GM12878 (cell line): ENCODE results near the gene PRDM16. TPM values are rescaled to one million over a fixed set of nuclear protein-coding genes. Genes with fewer than 3 reads are reported as not detected.

Experiments used
- ATAC-seq: fragments of 200-7000 bp; cut with Tn5 transposase; 3 replicates; pipeline ENCODE4 v1.9.1; 2020; ENCODE audit warnings: mild to moderate bottlenecking, moderate library complexity
- BruUV-seq: library from RNA; stranded (reverse); fragments of 400-500 nt; replicated peaks from 2 replicates; lab custom pipeline; 2021; lab: Mats Ljungman, UMichigan
- CTCF ChIA-PET: fragments of 300-600 bp; sonication (Branson Sonifier 250); formaldehyde crosslinking; extraction: SDS; loops from one replicate; lab custom pipeline; 2021; ENCODE audit warnings: inconsistent platforms; lab: Yijun Ruan, JAX
- POLR2A ChIA-PET: fragments of 350-600 bp; formaldehyde crosslinking; extraction: SDS; loops from one replicate; lab custom pipeline; 2021; ENCODE audit warnings: inconsistent platforms; lab: Charles Lee
- RAD21 ChIA-PET: fragments of 300-600 bp; sonication (Branson Sonifier 250); formaldehyde crosslinking; loops from one replicate; lab custom pipeline; 2023; ENCODE audit warnings: antibody characterized with exemption; ENCODE audit not compliant: unreplicated experiment; lab: Charles Lee
- SMC1A ChIA-PET: fragments of 300-600 bp; sonication (Branson Sonifier 250); formaldehyde crosslinking; loops from one replicate; lab custom pipeline; 2023; ENCODE audit not compliant: unreplicated experiment, uncharacterized antibody; lab: Charles Lee
- DNase-seq: peaks from one replicate; pipeline ENCODE4 v3.0.0-alpha.2; 2011; ENCODE audit warnings: low read depth, low spot score
- FAIRE-seq: peaks from 3 replicates; lab custom pipeline; 2011; peaks lifted over from hg19 to GRCh38; lab: Jason Lieb, UNC
- H2AFZ ChIP-seq: 2 replicates; pipeline ENCODE4 v1.6.0; 2011; ENCODE audit warnings: low read depth, low read length, control low read depth; ENCODE audit not compliant: control insufficient read depth
- H3K27ac ChIP-seq: 2 replicates; pipeline ENCODE4 v1.5.1; 2011; ENCODE audit warnings: control low read depth; ENCODE audit not compliant: control insufficient read depth, insufficient read depth
- H3K27me3 ChIP-seq, 2 experiments: replicated peaks in 1 of 2; 2 replicates each; pipeline versions ENCODE4 v1.6.0 to v1.6.1; 2011; ENCODE audit warnings: low read length in 1 of 2; ENCODE audit not compliant: control insufficient read depth in 2 of 2, insufficient read depth in 2 of 2
- H3K36me3 ChIP-seq, 2 experiments: 2 replicates each; pipeline ENCODE4 v1.5.1; 2011; ENCODE audit warnings: low read length in 1 of 2; ENCODE audit not compliant: control insufficient read depth in 2 of 2, insufficient read depth in 2 of 2
- H3K4me1 ChIP-seq: 2 replicates; pipeline ENCODE4 v1.6.1; 2011; ENCODE audit warnings: mild to moderate bottlenecking, low read length, moderate library complexity, mixed read lengths; ENCODE audit not compliant: control insufficient read depth, insufficient read depth
- H3K4me2 ChIP-seq: 2 replicates; pipeline ENCODE4 v1.6.0; 2011; ENCODE audit warnings: control low read depth; ENCODE audit not compliant: control insufficient read depth, insufficient read depth
- H3K4me3 ChIP-seq: fragments of 200-600 bp; sonication (generic); 2 replicates; pipeline ENCODE4 v1.5.1; 2016
- H3K79me2 ChIP-seq: 2 replicates; pipeline ENCODE4 v1.6.0; 2011; ENCODE audit warnings: low read length; ENCODE audit not compliant: control insufficient read depth, insufficient read depth
- H3K9ac ChIP-seq: 2 replicates; pipeline ENCODE4 v1.8.0; 2011; ENCODE audit warnings: low read length, control low read depth, mixed read lengths; ENCODE audit not compliant: control insufficient read depth, insufficient read depth
- H3K9me3 ChIP-seq: replicated peaks from 3 replicates; pipeline ENCODE4 v1.5.1; 2011; ENCODE audit warnings: mild to moderate bottlenecking, low read length; ENCODE audit not compliant: control insufficient read depth, insufficient read depth
- H4K20me1 ChIP-seq: 2 replicates; pipeline ENCODE4 v1.6.0; 2011; ENCODE audit not compliant: control insufficient read depth, insufficient read depth
- BHLHE40 ChIP-seq, 2 experiments: fragments of 450-650 bp in 1 of 2; IDR thresholded peaks; 2 replicates each; pipeline ENCODE4 v1.6.1; 2011 to 2017; ENCODE audit warnings: low read depth in 2 of 2, borderline replicate concordance in 1 of 2, improper control_type of control experiment in 1 of 2, low read length in 1 of 2, mild to moderate bottlenecking in 1 of 2
- CHD4 ChIP-seq: fragments of 200-600 bp; sonication (generic); IDR thresholded peaks from 2 replicates; pipeline ENCODE4 v1.6.1; 2016; ENCODE audit warnings: mild to moderate bottlenecking
- EGR1 ChIP-seq, 2 experiments: IDR thresholded peaks; 1 replicate in 1 of 2; 2 replicates in 1 of 2; pipeline ENCODE4 v1.6.1; 2011 to 2012; ENCODE audit warnings: low read depth in 2 of 2, low read length in 2 of 2, borderline replicate concordance in 1 of 2, mild to moderate bottlenecking in 1 of 2, moderate library complexity in 1 of 2
- GATAD2B ChIP-seq: fragments of 450-650 bp; conservative IDR thresholded peaks from 2 replicates; pipeline ENCODE4 v1.6.1; 2017; ENCODE audit warnings: low read depth, mild to moderate bottlenecking, moderate library complexity
- HCFC1 ChIP-seq: fragments of 150-350 bp; IDR thresholded peaks from 2 replicates; pipeline ENCODE4 v1.6.1; 2014; ENCODE audit warnings: low read length
- JUNB ChIP-seq: IDR thresholded peaks from 2 replicates; pipeline ENCODE4 v1.6.1; 2016; ENCODE audit warnings: antibody characterized with exemption, mild to moderate bottlenecking
- JUND ChIP-seq: IDR thresholded peaks from 2 replicates; pipeline ENCODE4 v1.6.1; 2012; ENCODE audit warnings: low read depth, mild to moderate bottlenecking, low read length, improper control_type of control experiment, moderate library complexity
- MTA3 ChIP-seq: IDR thresholded peaks from 2 replicates; pipeline ENCODE4 v1.6.1; 2012; ENCODE audit warnings: low read length, inconsistent platforms, borderline replicate concordance
- MYB ChIP-seq: fragments of 150-350 bp; IDR thresholded peaks from 2 replicates; pipeline ENCODE4 v1.6.1; 2014; ENCODE audit warnings: mild to moderate bottlenecking, low read depth, low read length, borderline replicate concordance
- NFXL1 ChIP-seq: fragments of 450-650 bp; IDR thresholded peaks from 2 replicates; pipeline ENCODE4 v1.6.1; 2017; ENCODE audit warnings: antibody characterized with exemption, mild to moderate bottlenecking, borderline replicate concordance
- RAD51 ChIP-seq: fragments of 450-650 bp; IDR thresholded peaks from 2 replicates; pipeline ENCODE4 v1.6.1; 2016; ENCODE audit warnings: moderate library complexity, mild to moderate bottlenecking, inconsistent platforms
- SPI1 ChIP-seq: IDR thresholded peaks from 2 replicates; pipeline ENCODE4 v1.6.1; 2011; ENCODE audit warnings: low read depth, mild to moderate bottlenecking, low read length, moderate library complexity, borderline replicate concordance; ENCODE audit not compliant: insufficient read depth
- SUPT20H ChIP-seq: IDR thresholded peaks from 2 replicates; pipeline ENCODE4 v1.6.1; 2011; ENCODE audit warnings: low read depth, mild to moderate bottlenecking, low read length, moderate library complexity, borderline replicate concordance; ENCODE audit not compliant: control insufficient read depth
- TBL1XR1 ChIP-seq: IDR thresholded peaks from 2 replicates; pipeline ENCODE4 v1.6.1; 2012; ENCODE audit warnings: low read depth, low read length, improper control_type of control experiment
- TCF12 ChIP-seq: IDR thresholded peaks from 2 replicates; pipeline ENCODE4 v1.6.1; 2011; ENCODE audit warnings: low read depth, mild to moderate bottlenecking, low read length
- ZNF24 ChIP-seq: fragments of 450-650 bp; IDR thresholded peaks from 2 replicates; pipeline ENCODE4 v1.6.1; 2017; ENCODE audit warnings: antibody characterized with exemption, mild to moderate bottlenecking
- WGBS: methylation state at CpG from one replicate; pipeline ENCODE4 v1.1.6; 2016; ENCODE audit warnings: low lambda C conversion rate; ENCODE audit not compliant: insufficient replicate concordance, insufficient coverage; ENCODE audit errors: missing lambda C conversion rate; 5-methylcytosine and 5-hydroxymethylcytosine counted together
- in situ Hi-C: fragments of 300-500 bp; cut with MboI; formaldehyde crosslinking; loops from 9 replicates; pipeline ENCODE4 v1.14.3; 2018; ENCODE audit warnings: mixed read lengths
- intact Hi-C: fragments of 100-400 bp; cut with micrococcal nuclease; formaldehyde crosslinking; loops from one replicate; pipeline ENCODE4 v1.14.2; 2022; ENCODE audit not compliant: unreplicated experiment
- polyA plus RNA-seq, 11 experiments: library from polyadenylated mRNA; depleted of rRNA in 4 of 11; unstranded in 6 of 11; stranded (reverse) in 5 of 11; fragments of >200 nt; fragmentation: Nextera tagmentation in 4 of 11; fragmentation: Illumina TruSeq in 1 of 11; extraction: Ambion mirVana in 4 of 11; extraction: Trizol in 1 of 11; gene quantifications; 1 replicate in 1 of 11; 2 replicates in 10 of 11; pipeline versions ENCODE4 v1.2.1 to v1.2.3, GENCODE V29; 2011 to 2016; ENCODE audit warnings: inconsistent platforms in 2 of 11, missing spikeins in 2 of 11, low read depth in 1 of 11
- total RNA-seq, 4 experiments: library from RNA; depleted of rRNA in 3 of 4; stranded (reverse); fragments of >200 nt in 3 of 4; fragmentation: Illumina TruSeq in 1 of 4; extraction: Trizol in 1 of 4; gene quantifications; 2 replicates each; pipeline versions ENCODE4 v1.2.1 to v1.2.3, GENCODE V29; 2013 to 2021
- TF ChIP-seq, protein P1 (sequence below): fragments of 450-650 bp; IDR thresholded peaks from 2 replicates; pipeline ENCODE4 v1.6.1; 2016; ENCODE audit warnings: mild to moderate bottlenecking
- TF ChIP-seq, protein P2 (sequence below): fragments of 450-650 bp; IDR thresholded peaks from 2 replicates; pipeline ENCODE4 v1.6.1; 2016; ENCODE audit warnings: mild to moderate bottlenecking, moderate library complexity, borderline replicate concordance

PRDM16 gene
- total and polyA plus RNA-seq, 10 of the 15 experiments (the other 5 are each of a cell fraction or from before 2014, with no cell fraction given): 0.03 TPM; not detected in 9

- DNase-seq (no peak), FAIRE-seq (no peak), ATAC-seq (no peak)
- ChIA-PET CTCF (no interaction called here), SMC1A (no interaction called here), POLR2A (no interaction called here), RAD21 (no interaction called here)
- Histone ChIP-seq H3K79me2 (no peaks in the 10 kb centered on the region), H3K4me2 (no peak overlapping the region), H3K9me3 (no peaks in the 10 kb centered on the region; the same call in 2 of the 3 replicates), H4K20me1 (no peaks in the 10 kb centered on the region), H3K27ac (no peak overlapping the region), H3K27me3 (no peaks in the 10 kb centered on the region), H2AFZ (no peak overlapping the region), H3K36me3 (no peaks in the 10 kb centered on the region; a peak in 1 of 4 replicates), H3K4me3 (no peak overlapping the region), H3K4me1 (no peaks in the 10 kb centered on the region), H3K9ac (no peak overlapping the region)
- TF ChIP-seq SUPT20H (no peak), TCF12 (no peak), RAD51 (no peak), EGR1 (IDR thresholded peaks at IDR 0.05; ENCODE audit: borderline replicate concordance in 1 of 2, low read depth in 2 of 2, low read length in 2 of 2) (no peak), HCFC1 (no peak), MYB (no peak), SPI1 (no peak), TBL1XR1 (no peak), JUNB (no peak), GATAD2B (no peak), ZNF24 (no peak), JUND (no peak), MTA3 (no peak), NFXL1 (no peak), BHLHE40 (IDR thresholded peaks at IDR 0.05; ENCODE audit: borderline replicate concordance in 1 of 2, low read depth in 2 of 2, low read length in 1 of 2) (no peak), CHD4 (no peak)
- TF ChIP-seq, protein P1, sequence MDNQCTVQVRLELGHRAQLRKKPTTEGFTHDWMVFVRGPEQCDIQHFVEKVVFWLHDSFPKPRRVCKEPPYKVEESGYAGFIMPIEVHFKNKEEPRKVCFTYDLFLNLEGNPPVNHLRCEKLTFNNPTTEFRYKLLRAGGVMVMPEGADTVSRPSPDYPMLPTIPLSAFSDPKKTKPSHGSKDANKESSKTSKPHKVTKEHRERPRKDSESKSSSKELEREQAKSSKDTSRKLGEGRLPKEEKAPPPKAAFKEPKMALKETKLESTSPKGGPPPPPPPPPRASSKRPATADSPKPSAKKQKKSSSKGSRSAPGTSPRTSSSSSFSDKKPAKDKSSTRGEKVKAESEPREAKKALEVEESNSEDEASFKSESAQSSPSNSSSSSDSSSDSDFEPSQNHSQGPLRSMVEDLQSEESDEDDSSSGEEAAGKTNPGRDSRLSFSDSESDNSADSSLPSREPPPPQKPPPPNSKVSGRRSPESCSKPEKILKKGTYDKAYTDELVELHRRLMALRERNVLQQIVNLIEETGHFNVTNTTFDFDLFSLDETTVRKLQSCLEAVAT: no peak
- TF ChIP-seq, protein P2, sequence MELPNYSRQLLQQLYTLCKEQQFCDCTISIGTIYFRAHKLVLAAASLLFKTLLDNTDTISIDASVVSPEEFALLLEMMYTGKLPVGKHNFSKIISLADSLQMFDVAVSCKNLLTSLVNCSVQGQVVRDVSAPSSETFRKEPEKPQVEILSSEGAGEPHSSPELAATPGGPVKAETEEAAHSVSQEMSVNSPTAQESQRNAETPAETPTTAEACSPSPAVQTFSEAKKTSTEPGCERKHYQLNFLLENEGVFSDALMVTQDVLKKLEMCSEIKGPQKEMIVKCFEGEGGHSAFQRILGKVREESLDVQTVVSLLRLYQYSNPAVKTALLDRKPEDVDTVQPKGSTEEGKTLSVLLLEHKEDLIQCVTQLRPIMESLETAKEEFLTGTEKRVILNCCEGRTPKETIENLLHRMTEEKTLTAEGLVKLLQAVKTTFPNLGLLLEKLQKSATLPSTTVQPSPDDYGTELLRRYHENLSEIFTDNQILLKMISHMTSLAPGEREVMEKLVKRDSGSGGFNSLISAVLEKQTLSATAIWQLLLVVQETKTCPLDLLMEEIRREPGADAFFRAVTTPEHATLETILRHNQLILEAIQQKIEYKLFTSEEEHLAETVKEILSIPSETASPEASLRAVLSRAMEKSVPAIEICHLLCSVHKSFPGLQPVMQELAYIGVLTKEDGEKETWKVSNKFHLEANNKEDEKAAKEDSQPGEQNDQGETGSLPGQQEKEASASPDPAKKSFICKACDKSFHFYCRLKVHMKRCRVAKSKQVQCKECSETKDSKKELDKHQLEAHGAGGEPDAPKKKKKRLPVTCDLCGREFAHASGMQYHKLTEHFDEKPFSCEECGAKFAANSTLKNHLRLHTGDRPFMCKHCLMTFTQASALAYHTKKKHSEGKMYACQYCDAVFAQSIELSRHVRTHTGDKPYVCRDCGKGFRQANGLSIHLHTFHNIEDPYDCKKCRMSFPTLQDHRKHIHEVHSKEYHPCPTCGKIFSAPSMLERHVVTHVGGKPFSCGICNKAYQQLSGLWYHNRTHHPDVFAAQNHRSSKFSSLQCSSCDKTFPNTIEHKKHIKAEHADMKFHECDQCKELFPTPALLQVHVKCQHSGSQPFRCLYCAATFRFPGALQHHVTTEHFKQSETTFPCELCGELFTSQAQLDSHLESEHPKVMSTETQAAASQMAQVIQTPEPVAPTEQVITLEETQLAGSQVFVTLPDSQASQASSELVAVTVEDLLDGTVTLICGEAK: no peak
- in situ Hi-C loops: no loop called here
- intact Hi-C loops: no loop called here
- WGBS: 52% methylated on average over 21 of the region's 30 CpGs
- no TSS peak for BruUV-seq
These were observed 336.5 kb downstream of the PRDM16 start for GRCh38 chr1:3405491-3405890.
